H1 (cell line): Measurements from ENCODE around the gene KRT12. TPM values are rescaled to one million over a fixed set of nuclear protein-coding genes. Genes with fewer than 3 reads are reported as not detected.

Experiments
- polyA plus RNA-seq, 7 experiments: library from polyadenylated mRNA; depleted of rRNA in 3 of 7; stranded (reverse) in 5 of 7; unstranded in 2 of 7; fragments of >200 nt in 5 of 7; fragments of 200-250 nt in 2 of 7; gene quantifications; 1 replicate in 5 of 7; 2 replicates in 1 of 7; 4 replicates in 1 of 7; pipeline versions ENCODE4 v1.2.1 to v1.2.3, GENCODE V29; 2011 to 2013; ENCODE audit warnings: missing spikeins in 2 of 7, mixed read lengths in 2 of 7
- total RNA-seq: library from RNA; stranded (reverse); fragmentation: NEBNext Ultra II Directional; extraction: Animal tissue kit (Norgen Biotek cat#: 25700); gene quantifications from 2 replicates; pipeline ENCODE4 v1.2.1, GENCODE V29; 2021
- TF ChIP-seq, protein P1 (sequence below): IDR thresholded peaks from 2 replicates; pipeline ENCODE4 v1.6.1; 2012; ENCODE audit warnings: inconsistent platforms

The KRT12 gene
- total and polyA plus RNA-seq, 2 of the 8 experiments (the other 6 are each of a cell fraction or from before 2014, with no cell fraction given), result not detected

DNA sequence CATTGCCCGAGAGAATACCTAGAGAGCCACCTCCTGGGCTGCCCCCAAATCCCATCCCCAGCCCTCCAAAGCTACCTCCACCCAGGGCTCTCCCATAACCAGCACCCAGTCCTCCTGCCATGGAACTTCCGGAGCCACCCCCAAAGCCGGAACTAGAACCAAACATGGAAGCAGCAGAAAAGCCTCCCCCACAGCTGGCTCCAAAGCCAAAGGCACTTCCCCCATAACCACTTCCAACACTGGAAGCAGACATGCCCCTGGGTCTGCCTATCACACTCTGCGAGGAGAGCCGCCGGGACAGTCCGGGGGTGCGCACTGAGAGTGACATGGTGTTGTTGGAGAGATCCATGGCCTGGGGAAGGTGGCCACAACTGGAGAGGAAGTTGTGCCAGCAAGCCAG lies at the start of gene KRT12 (continued):
- TF ChIP-seq, protein P1, sequence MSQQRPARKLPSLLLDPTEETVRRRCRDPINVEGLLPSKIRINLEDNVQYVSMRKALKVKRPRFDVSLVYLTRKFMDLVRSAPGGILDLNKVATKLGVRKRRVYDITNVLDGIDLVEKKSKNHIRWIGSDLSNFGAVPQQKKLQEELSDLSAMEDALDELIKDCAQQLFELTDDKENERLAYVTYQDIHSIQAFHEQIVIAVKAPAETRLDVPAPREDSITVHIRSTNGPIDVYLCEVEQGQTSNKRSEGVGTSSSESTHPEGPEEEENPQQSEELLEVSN, result no peak
